ENCODE results near the gene RYR1.

GRCh38 chr19:38551450-38551813 is 117.9 kb downstream of the RYR1 start:
- TF ChIP-seq ZFX (IDR thresholded peaks at IDR 0.05; ENCODE audit: borderline replicate concordance) (no peak), CTCF (IDR thresholded peaks at IDR 0.05) (no peak)

Data from 22Rv1 (cell line).